ENCODE measurements around the gene GATD1. TPM values are rescaled to one million over a fixed set of nuclear protein-coding genes. Genes with fewer than 3 reads are reported as not detected.
A peak's percentile ranks its signal among the peaks of the same experiment; 100 is the strongest.

Gene GATD1
- 17.4 TPM for total RNA-seq

- DNase-seq, result peak; percentile 96
Observed at GRCh38 chr11:777288-778255, at the start of gene GATD1. TSS of gene GATD1 (minus strand) at chr11:777487. CDS start at chr11:777462, 25 bp downstream.

GRCh38 chr11:826836-827145, 49.5 kb upstream of the GATD1 start:
- DNase-seq, result no peak

- DNase-seq, result no peak
Observed at GRCh38 chr11:826227-826621, 48.9 kb upstream of the GATD1 start.

GRCh38 chr11:825366-826226, 48.3 kb upstream of the GATD1 start:
- no peak for DNase-seq

- DNase-seq, result no peak
Observed at GRCh38 chr11:824942-825341, 47.7 kb upstream of the GATD1 start.

GRCh38 chr11:824292-824880, 47.1 kb upstream of the GATD1 start:
- peak; percentile 85 for DNase-seq

GRCh38 chr11:823441-824291, 46.4 kb upstream of the GATD1 start:
- DNase-seq, result no peak

GRCh38 chr11:821512-822371, 44.5 kb upstream of the GATD1 start:
- no peak for DNase-seq

GRCh38 chr11:820655-821511, 43.6 kb upstream of the GATD1 start:
- DNase-seq, result no peak

- peak; percentile 80 for DNase-seq
Observed at GRCh38 chr11:819943-820649, 42.8 kb upstream of the GATD1 start.

GRCh38 chr11:819129-819931, 42.0 kb upstream of the GATD1 start:
- DNase-seq, result peak; percentile 95

GRCh38 chr11:818396-819128, 41.3 kb upstream of the GATD1 start, which contains the start of gene PNPLA2:
TSS of gene PNPLA2 (plus strand) at chr11:818914. CDS start at chr11:819719, 805 bp downstream.
- no peak for DNase-seq

- no peak for DNase-seq
Observed at GRCh38 chr11:816433-816779, 39.1 kb upstream of the GATD1 start.

- DNase-seq, result no peak
Observed at GRCh38 chr11:815675-816432, 38.6 kb upstream of the GATD1 start.

GRCh38 chr11:813456-814096, 36.3 kb upstream of the GATD1 start:
- no peak for DNase-seq

GRCh38 chr11:813072-813455, 35.8 kb upstream of the GATD1 start:
- DNase-seq, result no peak

All from tongue (tissue), 2 donors.